Ovary (tissue), 3 donors: ENCODE data around the gene PARS2.

ENCODE experiments used
- CTCF ChIP-seq, 3 donors: fragments of 450-650 bp in 2 of 3; fragments of 200-600 bp in 1 of 3; IDR thresholded peaks; one replicate each; pipeline versions ENCODE4 v1.5.1 to v1.8.0; 2016 to 2022; ENCODE audit warnings: antibody characterized with exemption in 3 of 3, mild to moderate bottlenecking in 1 of 3
- POLR2A ChIP-seq: fragments of 450-650 bp; IDR thresholded peaks from one replicate; pipeline ENCODE4 v1.6.1; 2017; ENCODE audit warnings: antibody characterized with exemption, mild to moderate bottlenecking, moderate library complexity
- donor health status: DM: no; HTN: no; CAD: no.

- TF ChIP-seq CTCF (IDR thresholded peaks at IDR 0.05) (no peak), POLR2A (no peak)
Observed at GRCh38 chr1:54711536-54711935, 52.8 kb downstream of the PARS2 start.
